H1 (cell line): Measurements from ENCODE around the gene CAPN7.

ENCODE experiments used
- HDAC2 ChIP-seq, 2 experiments: fragments of 300-600 bp in 1 of 2; sonication (generic) in 1 of 2; IDR thresholded peaks; 2 replicates each; pipeline ENCODE4 v1.6.1; 2011 to 2012; ENCODE audit warnings: low read depth in 2 of 2, low read length in 2 of 2, mild to moderate bottlenecking in 2 of 2, moderate library complexity in 2 of 2, borderline replicate concordance in 1 of 2, inconsistent platforms in 1 of 2
- JUND ChIP-seq: IDR thresholded peaks from 2 replicates; pipeline ENCODE4 v1.6.1; 2011; ENCODE audit warnings: mild to moderate bottlenecking, improper control_type of control experiment, low read length
- SP2 ChIP-seq: IDR thresholded peaks from 2 replicates; pipeline ENCODE4 v1.6.1; 2012; ENCODE audit warnings: mild to moderate bottlenecking, low read length, inconsistent platforms
- YY1 ChIP-seq: IDR thresholded peaks from 2 replicates; pipeline ENCODE4 v1.6.1; 2011; ENCODE audit warnings: low read depth, mild to moderate bottlenecking, low read length

GRCh38 chr3:15298504-15298903, 92.5 kb downstream of the CAPN7 start:
- no peak for TF ChIP-seq SP2
- no peak for TF ChIP-seq HDAC2 (IDR thresholded peaks at IDR 0.05; ENCODE audit: borderline replicate concordance in 1 of 2, low read depth in 2 of 2, low read length in 2 of 2)
- TF ChIP-seq JUND: no peak
- TF ChIP-seq YY1: no peak
